Astrocyte (in vitro differentiated cells and primary cell): Measurements from ENCODE around the gene SCUBE3. TPM values are rescaled to one million over a fixed set of nuclear protein-coding genes. Genes with fewer than 3 reads are reported as not detected.

ENCODE experiments used
- DNase-seq: peaks from one replicate; pipeline ENCODE4 v3.0.0-alpha.2; 2010; ENCODE audit warnings: low read depth
- FAIRE-seq: peaks from 2 replicates; lab custom pipeline; 2011; peaks lifted over from hg19 to GRCh38; lab: Jason Lieb, UNC
- H2AFZ ChIP-seq: 2 replicates; pipeline ENCODE4 v1.6.0; 2012; ENCODE audit warnings: low read depth, low read length, inconsistent platforms
- H3K27ac ChIP-seq: 2 replicates; pipeline ENCODE4 v1.5.1; 2011; ENCODE audit warnings: low read depth, low read length, inconsistent platforms
- H3K27me3 ChIP-seq: 2 replicates; pipeline ENCODE4 v1.6.0; 2011; ENCODE audit warnings: low read length, inconsistent platforms; ENCODE audit not compliant: insufficient read depth
- H3K36me3 ChIP-seq: 2 replicates; pipeline ENCODE4 v1.5.1; 2011; ENCODE audit warnings: low read length, inconsistent platforms; ENCODE audit not compliant: insufficient read depth
- H3K4me1 ChIP-seq: 2 replicates; pipeline ENCODE4 v1.5.1; 2011; ENCODE audit warnings: low read length, inconsistent platforms; ENCODE audit not compliant: insufficient read depth
- H3K4me2 ChIP-seq: 2 replicates; pipeline ENCODE4 v1.6.0; 2012; ENCODE audit warnings: low read length, inconsistent platforms
- H3K4me3 ChIP-seq: 2 replicates; pipeline ENCODE4 v1.5.1; 2011; ENCODE audit warnings: low read depth, mild to moderate bottlenecking, low read length, inconsistent platforms; ENCODE audit not compliant: insufficient read depth
- H3K79me2 ChIP-seq: 2 replicates; pipeline ENCODE4 v1.6.0; 2012; ENCODE audit warnings: mild to moderate bottlenecking, low read length, inconsistent platforms; ENCODE audit not compliant: insufficient read depth
- H3K9ac ChIP-seq: 2 replicates; pipeline ENCODE4 v1.6.0; 2012; ENCODE audit warnings: mild to moderate bottlenecking, low read length, inconsistent platforms
- H3K9me3 ChIP-seq: 2 replicates; pipeline ENCODE4 v1.5.1; 2012; ENCODE audit warnings: low read depth, mild to moderate bottlenecking, low read length, inconsistent platforms; ENCODE audit not compliant: insufficient read depth
- H4K20me1 ChIP-seq: 2 replicates; pipeline ENCODE4 v1.6.0; 2012; ENCODE audit warnings: low read length, inconsistent platforms; ENCODE audit not compliant: insufficient read depth
- H3K27ac Mint-ChIP-seq: one replicate; pipeline ENCODE4 v1.8.0; 2021; ENCODE audit warnings: mild to moderate bottlenecking, mixed read lengths; ENCODE audit not compliant: unreplicated experiment
- H3K27me3 Mint-ChIP-seq: one replicate; pipeline ENCODE4 v1.8.0; 2021; ENCODE audit warnings: low read depth, mixed read lengths; ENCODE audit not compliant: unreplicated experiment
- H3K36me3 Mint-ChIP-seq: one replicate; pipeline ENCODE4 v1.8.0; 2021; ENCODE audit warnings: low read depth, mixed read lengths; ENCODE audit not compliant: unreplicated experiment
- H3K4me1 Mint-ChIP-seq: one replicate; pipeline ENCODE4 v1.8.0; 2021; ENCODE audit warnings: low read depth, mixed read lengths; ENCODE audit not compliant: unreplicated experiment
- H3K4me3 Mint-ChIP-seq: one replicate; pipeline ENCODE4 v1.8.0; 2021; ENCODE audit warnings: mild to moderate bottlenecking, moderate library complexity, mixed read lengths; ENCODE audit not compliant: unreplicated experiment
- H3K9me3 Mint-ChIP-seq: one replicate; pipeline ENCODE4 v1.8.0; 2021; ENCODE audit warnings: mild to moderate bottlenecking, mixed read lengths; ENCODE audit not compliant: unreplicated experiment
- EZH2 ChIP-seq: IDR thresholded peaks from 2 replicates; pipeline ENCODE4 v1.6.1; 2012; ENCODE audit warnings: mild to moderate bottlenecking, low read length, inconsistent platforms; ENCODE audit not compliant: insufficient read depth
- total RNA-seq: library from RNA; stranded (reverse); gene quantifications from 2 replicates; pipeline ENCODE4 v1.2.1, GENCODE V29; 2021
- TF ChIP-seq, protein P1 (sequence below): IDR thresholded peaks from 2 replicates; pipeline ENCODE4 v1.5.1; 2011; ENCODE audit warnings: low read depth, mild to moderate bottlenecking, inconsistent platforms, low read length, moderate library complexity; ENCODE audit not compliant: insufficient read depth

SCUBE3 gene
- total RNA-seq, 1 donor from 2014 or later: 10.1 TPM

DNA sequence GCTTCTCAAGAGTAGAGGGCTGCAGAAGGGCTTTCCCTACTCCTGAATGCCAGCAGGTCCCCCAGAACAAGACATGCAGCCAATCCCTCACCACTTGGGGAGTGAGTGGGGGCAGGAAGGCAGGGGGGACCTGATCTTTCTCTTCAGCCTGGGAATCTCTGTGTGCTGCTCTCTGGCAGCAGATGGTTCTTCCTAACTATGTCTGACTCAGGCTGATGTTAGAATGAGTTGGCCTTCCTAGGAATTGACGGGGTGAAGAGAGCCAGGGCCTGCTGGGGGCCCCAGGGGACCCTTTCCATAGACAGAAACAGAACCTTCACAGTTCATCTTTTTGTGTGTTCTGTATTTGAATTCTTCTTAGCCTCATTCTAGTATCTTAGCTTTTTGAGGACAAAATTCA, 43.6 kb upstream of the SCUBE3 start:
- no peaks in the 10 kb centered on the region for H3K9me3 Mint-ChIP-seq
- TF ChIP-seq, protein P1, sequence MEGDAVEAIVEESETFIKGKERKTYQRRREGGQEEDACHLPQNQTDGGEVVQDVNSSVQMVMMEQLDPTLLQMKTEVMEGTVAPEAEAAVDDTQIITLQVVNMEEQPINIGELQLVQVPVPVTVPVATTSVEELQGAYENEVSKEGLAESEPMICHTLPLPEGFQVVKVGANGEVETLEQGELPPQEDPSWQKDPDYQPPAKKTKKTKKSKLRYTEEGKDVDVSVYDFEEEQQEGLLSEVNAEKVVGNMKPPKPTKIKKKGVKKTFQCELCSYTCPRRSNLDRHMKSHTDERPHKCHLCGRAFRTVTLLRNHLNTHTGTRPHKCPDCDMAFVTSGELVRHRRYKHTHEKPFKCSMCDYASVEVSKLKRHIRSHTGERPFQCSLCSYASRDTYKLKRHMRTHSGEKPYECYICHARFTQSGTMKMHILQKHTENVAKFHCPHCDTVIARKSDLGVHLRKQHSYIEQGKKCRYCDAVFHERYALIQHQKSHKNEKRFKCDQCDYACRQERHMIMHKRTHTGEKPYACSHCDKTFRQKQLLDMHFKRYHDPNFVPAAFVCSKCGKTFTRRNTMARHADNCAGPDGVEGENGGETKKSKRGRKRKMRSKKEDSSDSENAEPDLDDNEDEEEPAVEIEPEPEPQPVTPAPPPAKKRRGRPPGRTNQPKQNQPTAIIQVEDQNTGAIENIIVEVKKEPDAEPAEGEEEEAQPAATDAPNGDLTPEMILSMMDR: no peak
- no peak for TF ChIP-seq EZH2
- H3K27me3 Mint-ChIP-seq: peaks cover 18% of the 10 kb centered on the region
- no peak overlapping the region for H3K4me3 ChIP-seq
- DNase-seq: no peak
- no peaks in the 10 kb centered on the region for H3K36me3 ChIP-seq
- no peak overlapping the region for H3K4me3 Mint-ChIP-seq
- no peaks in the 10 kb centered on the region for H3K27me3 ChIP-seq
- peaks cover 26% of the 10 kb centered on the region for H3K4me1 ChIP-seq
- no peak overlapping the region for H3K27ac Mint-ChIP-seq
- H4K20me1 ChIP-seq: no peaks in the 10 kb centered on the region
- peaks cover 2% of the 10 kb centered on the region for H3K4me1 Mint-ChIP-seq
- FAIRE-seq: peak; percentile 52
- peak overlapping the region; percentile 9 for H3K4me2 ChIP-seq
- H3K27ac ChIP-seq: peak overlapping the region; percentile 35
- H3K36me3 Mint-ChIP-seq: peaks cover 2% of the 10 kb centered on the region
- H3K9ac ChIP-seq: no peak overlapping the region
- no peaks in the 10 kb centered on the region for H3K9me3 ChIP-seq
- no peaks in the 10 kb centered on the region for H3K79me2 ChIP-seq
- H2AFZ ChIP-seq: no peak overlapping the region

DNA sequence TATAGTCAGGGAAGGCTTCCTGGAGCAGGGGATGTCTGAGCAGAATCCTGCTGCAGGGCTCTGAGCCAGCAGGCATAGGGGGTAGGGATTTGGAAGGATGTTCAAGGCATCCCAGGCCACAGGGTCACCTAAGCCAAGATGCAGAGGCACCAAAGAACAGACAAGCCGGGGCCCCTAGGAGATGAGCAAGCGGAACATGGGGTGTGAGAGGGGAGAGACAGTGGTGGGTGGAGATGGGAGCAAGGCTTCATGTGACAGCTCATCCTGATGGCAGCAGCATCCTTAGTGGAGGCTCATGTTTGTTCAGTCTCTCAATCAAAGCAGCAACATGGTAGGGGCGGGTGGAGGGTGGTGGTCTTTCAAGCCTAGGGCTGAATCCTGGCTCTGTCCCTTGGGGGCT, 42.9 kb upstream of the SCUBE3 start:
- no peaks in the 10 kb centered on the region for H3K79me2 ChIP-seq
- Mint-ChIP-seq H3K27me3 (peaks cover 18% of the 10 kb centered on the region), H3K9me3 (no peaks in the 10 kb centered on the region), H3K4me3 (no peak overlapping the region), H3K4me1 (no peaks in the 10 kb centered on the region), H3K36me3 (peaks cover 2% of the 10 kb centered on the region), H3K27ac (no peak overlapping the region)
- DNase-seq: no peak
- FAIRE-seq: no peak
- H3K27me3 ChIP-seq: no peaks in the 10 kb centered on the region
- TF ChIP-seq EZH2: no peak
- TF ChIP-seq, protein P1: no peak
- H3K9ac ChIP-seq: no peak overlapping the region
- H2AFZ ChIP-seq: peak overlapping the region; percentile 18
- H4K20me1 ChIP-seq: no peaks in the 10 kb centered on the region
- no peak overlapping the region for H3K4me3 ChIP-seq
- no peaks in the 10 kb centered on the region for H3K9me3 ChIP-seq
- peaks cover 26% of the 10 kb centered on the region for H3K4me1 ChIP-seq
- peak overlapping the region; percentile 9 for H3K4me2 ChIP-seq
- H3K27ac ChIP-seq: no peak overlapping the region
- no peaks in the 10 kb centered on the region for H3K36me3 ChIP-seq

DNA sequence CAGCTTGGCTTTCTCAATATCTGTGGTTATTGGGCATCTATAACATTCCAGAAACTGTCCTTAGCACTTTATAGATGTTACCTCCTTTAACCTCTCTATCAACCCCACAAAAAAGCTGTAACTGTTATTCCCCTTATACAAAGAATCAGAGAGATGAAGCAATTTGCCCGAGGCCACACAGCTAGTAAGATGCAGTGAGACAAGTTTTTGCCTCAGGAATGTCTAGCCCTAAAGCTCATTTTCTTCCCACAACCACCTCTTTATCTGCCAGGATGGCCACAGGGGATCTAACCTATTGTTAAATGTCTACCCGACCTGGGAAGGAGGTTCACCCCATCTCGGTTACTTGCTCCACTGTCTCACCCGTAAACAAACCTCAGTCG, 40.7 kb upstream of the SCUBE3 start:
- Mint-ChIP-seq H3K4me1 (peaks cover 6% of the 10 kb centered on the region), H3K27ac (no peak overlapping the region), H3K27me3 (peaks cover 14% of the 10 kb centered on the region), H3K4me3 (no peak overlapping the region), H3K36me3 (no peaks in the 10 kb centered on the region), H3K9me3 (no peaks in the 10 kb centered on the region)
- no peak overlapping the region for H3K27ac ChIP-seq
- H3K79me2 ChIP-seq: no peaks in the 10 kb centered on the region
- H3K9ac ChIP-seq: no peak overlapping the region
- H3K4me1 ChIP-seq: peaks cover 36% of the 10 kb centered on the region
- FAIRE-seq (no peak), DNase-seq (no peak)
- no peaks in the 10 kb centered on the region for H3K9me3 ChIP-seq
- peak overlapping the region; percentile 29 for H2AFZ ChIP-seq
- H3K4me2 ChIP-seq: no peak overlapping the region
- H4K20me1 ChIP-seq: no peaks in the 10 kb centered on the region
- H3K4me3 ChIP-seq: no peak overlapping the region
- no peaks in the 10 kb centered on the region for H3K27me3 ChIP-seq
- TF ChIP-seq EZH2: no peak
- TF ChIP-seq, protein P1: no peak
- no peaks in the 10 kb centered on the region for H3K36me3 ChIP-seq
